RWPE1 (cell line): Measurements from ENCODE around the gene GABRG3.

Experiments
- CTCF ChIA-PET: fragments of 350-600 bp; sonication (Branson Sonifier 250); formaldehyde crosslinking; extraction: SDS; loops from one replicate; lab custom pipeline; 2021; lab: Yijun Ruan, JAX
- POLR2A ChIA-PET: fragments of 400-600 bp; formaldehyde crosslinking; extraction: SDS; loops from one replicate; lab custom pipeline; 2020; ENCODE audit warnings: antibody characterized with exemption; ENCODE audit not compliant: low non-redundant PET; lab: Yijun Ruan, JAX
- DNase-seq: peaks from one replicate; pipeline ENCODE4 v3.0.0; 2012; ENCODE audit warnings: low spot score
- H3K27ac ChIP-seq: fragments of 450-650 bp; 2 replicates; pipeline ENCODE4 v1.5.1; 2017
- CTCF ChIP-seq: fragments of 450-650 bp; conservative IDR thresholded peaks from 2 replicates; pipeline ENCODE4 v1.5.1; 2017; ENCODE audit warnings: low read depth, mild to moderate bottlenecking

The GABRG3 gene

DNA sequence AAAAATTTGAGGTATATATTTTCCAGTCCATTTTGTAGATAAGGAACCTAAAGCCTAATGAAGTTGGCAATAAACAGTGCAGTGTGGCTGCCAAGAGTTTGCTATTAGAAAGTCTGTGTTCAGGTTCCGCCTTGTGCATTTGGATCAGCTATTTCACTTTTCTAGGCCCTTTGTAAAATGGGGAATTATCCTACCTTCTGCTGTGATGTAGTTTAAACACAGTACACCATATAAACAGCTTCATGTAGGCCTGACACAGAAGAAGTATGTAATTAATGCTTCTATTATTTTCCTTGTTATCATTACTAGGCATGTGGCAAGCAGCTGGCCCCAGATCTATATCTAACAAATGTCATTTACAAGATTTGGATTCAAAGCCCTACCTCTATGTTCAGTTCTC is 456.3 kb downstream of the GABRG3 start:
- DNase-seq, result no peak
- H3K27ac ChIP-seq, result no peak overlapping the region
- no peak for TF ChIP-seq CTCF
- ChIA-PET POLR2A (no interaction called here), CTCF (no interaction called here)

- ChIA-PET CTCF (interaction anchor here (0.6 kb wide), 1 partner anchor 249 kb away, joined by 3 read pairs; no protein-coding TSS in a partner anchor), POLR2A (no interaction called here)
- no peak for TF ChIP-seq CTCF
- DNase-seq, result no peak
- no peak overlapping the region for H3K27ac ChIP-seq
These were observed 457.2 kb downstream of the GABRG3 start for GRCh38 chr15:27428151-27428550.

- no peak for DNase-seq
- CTCF ChIA-PET, result no interaction called here
- POLR2A ChIA-PET, result no interaction called here
- no peak overlapping the region for H3K27ac ChIP-seq
- no peak for TF ChIP-seq CTCF
These were observed 458.6 kb downstream of the GABRG3 start for GRCh38 chr15:27429577-27429976.

- DNase-seq, result no peak
- H3K27ac ChIP-seq, result no peak overlapping the region
- ChIA-PET POLR2A (no interaction called here), CTCF (no interaction called here)
- no peak for TF ChIP-seq CTCF
These were observed 462.6 kb downstream of the GABRG3 start for GRCh38 chr15:27433604-27434003.

DNA sequence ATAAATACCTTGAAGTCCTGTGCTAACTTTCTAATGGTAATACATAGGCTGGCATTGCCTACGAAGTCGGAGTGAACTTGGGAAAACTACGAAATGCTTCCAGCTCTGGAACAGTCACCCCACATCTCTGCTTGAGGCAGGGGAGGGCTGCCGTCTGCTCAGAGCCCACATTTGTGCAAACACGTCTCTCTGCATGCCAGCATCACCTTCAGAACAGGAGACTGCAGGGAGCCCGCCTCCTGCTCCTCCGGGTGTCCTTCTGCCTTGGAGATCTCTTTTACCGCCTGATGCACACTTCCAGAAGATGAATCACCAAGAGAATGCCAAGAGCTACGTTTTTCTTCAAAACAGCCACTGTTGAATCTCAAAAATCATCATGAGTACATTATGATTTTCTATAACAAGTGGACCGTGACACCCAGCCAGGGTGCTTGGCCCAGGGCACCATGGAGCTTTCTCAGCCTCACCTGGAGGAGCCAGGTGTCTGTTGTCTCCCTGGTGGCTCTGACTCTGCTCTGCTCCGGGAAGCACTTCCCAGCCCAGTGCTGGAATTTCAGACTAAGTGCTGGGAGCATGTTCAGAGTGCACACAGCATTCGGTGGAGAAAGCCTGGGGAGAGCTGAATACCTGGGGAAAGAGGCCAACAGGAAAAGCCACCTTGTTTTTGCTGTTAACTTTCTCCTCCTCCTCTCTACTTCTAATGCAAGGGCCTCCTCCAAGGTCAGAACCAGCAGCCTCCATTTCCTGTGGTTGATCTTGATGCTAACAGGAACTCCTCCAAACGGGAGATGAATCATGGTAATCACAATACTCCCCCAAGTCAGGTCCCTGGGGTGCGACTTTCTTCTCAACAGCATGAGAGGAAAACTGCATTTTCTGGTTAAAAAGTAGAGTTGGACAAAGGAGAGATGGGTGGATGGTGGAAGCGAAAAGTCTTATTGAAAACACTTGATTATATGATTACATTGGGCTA is 467.7 kb downstream of the GABRG3 start:
- H3K27ac ChIP-seq, result no peak overlapping the region
- ChIA-PET POLR2A (no interaction called here), CTCF (interaction anchor here (0.6 to 0.7 kb wide), 2 partner anchors 268 to 656 kb away, joined by 3 read pairs; no protein-coding TSS in a partner anchor)
- DNase-seq, result no peak
- no peak for TF ChIP-seq CTCF

GRCh38 chr15:27441120-27441519 is 470.1 kb downstream of the GABRG3 start:
- ChIA-PET POLR2A (no interaction called here), CTCF (no interaction called here)
- no peak for DNase-seq
- TF ChIP-seq CTCF, result no peak
- H3K27ac ChIP-seq, result no peak overlapping the region
